Keratinocyte (primary cell): ENCODE results near the gene PRKAG2. TPM values are rescaled to one million over a fixed set of nuclear protein-coding genes. Genes with fewer than 3 reads are reported as not detected.

Experiments used
- DNase-seq: peaks from one replicate; pipeline ENCODE4 v3.0.0-alpha.2; 2011; ENCODE audit warnings: low read depth, missing footprints, low spot score
- FAIRE-seq: peaks from 2 replicates; lab custom pipeline; 2011; peaks lifted over from hg19 to GRCh38; lab: Jason Lieb, UNC
- H2AFZ ChIP-seq: 2 replicates; pipeline ENCODE4 v1.6.0; 2012; ENCODE audit warnings: low read length, control low read depth, inconsistent platforms; ENCODE audit not compliant: control insufficient read depth
- H3K27ac ChIP-seq: 2 replicates; pipeline ENCODE4 v1.5.1; 2011; ENCODE audit warnings: low read length; ENCODE audit not compliant: control insufficient read depth, insufficient read depth
- H3K27me3 ChIP-seq: 3 replicates; pipeline ENCODE4 v1.6.0; 2011; ENCODE audit warnings: low read length; ENCODE audit not compliant: control insufficient read depth, insufficient read depth; ENCODE audit errors: extremely low read depth
- H3K36me3 ChIP-seq, 2 experiments: 2 replicates in 1 of 2; 3 replicates in 1 of 2; pipeline ENCODE4 v1.5.1; 2011; ENCODE audit warnings: low read length in 2 of 2, mild to moderate bottlenecking in 1 of 2; ENCODE audit not compliant: control insufficient read depth in 2 of 2, insufficient read depth in 2 of 2; ENCODE audit errors: extremely low read depth in 1 of 2
- H3K4me1 ChIP-seq: 3 replicates; pipeline ENCODE4 v1.5.1; 2011; ENCODE audit warnings: low read length; ENCODE audit not compliant: control insufficient read depth, insufficient read depth; ENCODE audit errors: extremely low read depth
- H3K4me2 ChIP-seq: 3 replicates; pipeline ENCODE4 v1.6.0; 2011; ENCODE audit warnings: low read depth, low read length; ENCODE audit not compliant: control insufficient read depth, insufficient read depth; ENCODE audit errors: extremely low read depth
- H3K4me3 ChIP-seq, 3 experiments: fragments of 200-600 bp in 1 of 3; sonication (generic) in 1 of 3; 2 replicates in 2 of 3; 3 replicates in 1 of 3; pipeline ENCODE4 v1.5.1; 2011 to 2016; ENCODE audit warnings: low read length in 3 of 3, mild to moderate bottlenecking in 3 of 3, control low read depth in 2 of 3, inconsistent platforms in 1 of 3, low read depth in 1 of 3, mixed read lengths in 1 of 3, mixed run types in 1 of 3, moderate library complexity in 1 of 3; ENCODE audit not compliant: control insufficient read depth in 2 of 3, insufficient read depth in 2 of 3; ENCODE audit errors: extremely low read depth in 1 of 3
- H3K79me2 ChIP-seq: 2 replicates; pipeline ENCODE4 v1.6.0; 2012; ENCODE audit warnings: low read length; ENCODE audit not compliant: control insufficient read depth, insufficient read depth
- H3K9ac ChIP-seq: 3 replicates; pipeline ENCODE4 v1.6.0; 2011; ENCODE audit warnings: low read length; ENCODE audit not compliant: control insufficient read depth, insufficient read depth; ENCODE audit errors: extremely low read depth
- H3K9me1 ChIP-seq: 3 replicates; pipeline ENCODE4 v1.6.0; 2011; ENCODE audit warnings: low read length; ENCODE audit not compliant: control insufficient read depth, insufficient read depth; ENCODE audit errors: extremely low read depth
- H3K9me3 ChIP-seq: 2 replicates; pipeline ENCODE4 v1.5.1; 2012; ENCODE audit warnings: low read depth, low read length; ENCODE audit not compliant: control insufficient read depth
- H4K20me1 ChIP-seq: 3 replicates; pipeline ENCODE4 v1.6.0; 2011; ENCODE audit warnings: low read length; ENCODE audit not compliant: control insufficient read depth, insufficient read depth; ENCODE audit errors: extremely low read depth
- CTCF ChIP-seq, 3 experiments: IDR thresholded peaks in 1 of 3; conservative IDR thresholded peaks in 1 of 3; optimal IDR thresholded peaks in 1 of 3; 2 replicates in 2 of 3; 3 replicates in 1 of 3; pipeline versions ENCODE3 to v1.5.1; 2011; ENCODE audit warnings: low read length in 3 of 3, mild to moderate bottlenecking in 3 of 3, moderate library complexity in 2 of 3, control low read depth in 1 of 3, inconsistent platforms in 1 of 3; ENCODE audit not compliant: insufficient read depth in 2 of 3; ENCODE audit errors: extremely low read depth in 1 of 3
- EZH2 ChIP-seq: IDR thresholded peaks from one replicate; pipeline ENCODE4 v1.6.1; 2012; ENCODE audit warnings: inconsistent platforms, mild to moderate bottlenecking, low read length, moderate library complexity
- dilution Hi-C: fragments of 300-500 bp; cut with MboI; formaldehyde crosslinking; loops from one replicate; pipeline ENCODE4 v1.7.0; 2020; ENCODE audit warnings: low sequenced_read_pairs; ENCODE audit not compliant: extremely low pct_ligation_motif_present
- polyA plus RNA-seq, 5 experiments: library from polyadenylated mRNA; depleted of rRNA in 3 of 5; stranded (reverse) in 3 of 5; stranded (forward) in 1 of 5; unstranded in 1 of 5; fragments of >200 nt; gene quantifications; 1 replicate in 1 of 5; 2 replicates in 3 of 5; 3 replicates in 1 of 5; pipeline versions ENCODE4 v1.2.1 to v1.2.3, GENCODE V29; 2011 to 2012; ENCODE audit warnings: missing spikeins in 2 of 5, low read depth in 1 of 5, low replicate concordance in 1 of 5

Gene PRKAG2
- polyA plus RNA-seq, 1 donor (not counting 4 experiments of a cell fraction or from before 2014, with no cell fraction given) = 39.5 TPM

DNA sequence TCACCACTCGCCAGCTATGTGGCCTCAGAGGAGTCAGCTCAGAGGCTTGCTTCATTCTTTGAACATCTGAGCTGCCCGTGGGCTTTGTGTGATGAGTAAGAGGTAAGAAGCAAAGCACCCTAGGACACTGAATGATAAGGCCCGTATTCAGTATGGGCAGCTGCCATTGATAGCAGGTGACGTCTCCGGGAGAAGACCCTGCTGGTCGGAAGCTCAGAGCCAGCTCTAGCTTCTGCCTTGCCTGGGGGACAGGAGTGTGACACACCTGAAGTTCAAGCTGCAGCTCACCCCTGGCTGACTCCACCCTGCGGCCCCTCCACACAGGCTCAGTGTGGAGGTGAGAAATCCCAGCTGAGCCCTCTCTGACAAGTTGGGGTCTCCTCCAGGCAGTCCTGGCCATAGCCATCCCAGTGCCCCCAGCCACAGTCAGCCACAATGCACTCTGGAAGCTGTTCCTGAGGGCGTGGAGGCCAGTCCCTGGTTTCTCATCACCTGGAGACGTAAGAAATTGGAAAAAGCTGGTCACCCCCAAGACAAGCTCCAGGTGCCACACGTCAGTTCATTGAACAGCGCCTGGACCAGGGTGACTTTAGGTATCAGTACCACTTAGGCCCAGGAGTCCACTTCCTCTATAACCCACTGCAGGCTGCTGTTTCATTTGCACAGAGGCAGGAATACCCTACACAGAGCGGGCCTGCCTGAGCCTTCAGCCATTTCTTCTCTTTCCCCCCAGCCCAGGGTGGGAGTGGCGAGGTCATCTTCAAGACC is 192.3 kb downstream of the PRKAG2 start:
- no peak for FAIRE-seq
- dilution Hi-C loops = no loop called here
- Histone ChIP-seq H3K36me3 (no peaks in the 10 kb centered on the region), H2AFZ (no peak overlapping the region), H3K4me2 (no peak overlapping the region), H3K4me1 (peaks cover 41% of the 10 kb centered on the region), H3K9me1 (no peaks in the 10 kb centered on the region), H3K9ac (no peak overlapping the region), H3K27ac (no peak overlapping the region), H3K27me3 (no peaks in the 10 kb centered on the region), H4K20me1 (no peaks in the 10 kb centered on the region), H3K4me3 (no peak overlapping the region), H3K79me2 (no peaks in the 10 kb centered on the region), H3K9me3 (no peaks in the 10 kb centered on the region)
- TF ChIP-seq CTCF (optimal IDR thresholded peaks at IDR 0.05 in 1 of 3, IDR thresholded peaks at IDR 0.05 in 1 of 3, conservative IDR thresholded peaks at IDR 0.05 in 1 of 3; ENCODE audit: extremely low read depth in 1 of 3, insufficient read depth in 2 of 3, low read length in 3 of 3) (no peak), EZH2 (no peak)
- no peak for DNase-seq

GRCh38 chr7:151683615-151684407 is 193.1 kb downstream of the PRKAG2 start:
- Histone ChIP-seq H3K27me3 (no peaks in the 10 kb centered on the region), H3K4me2 (no peak overlapping the region), H3K9me3 (no peaks in the 10 kb centered on the region), H3K4me1 (peaks cover 36% of the 10 kb centered on the region), H3K9me1 (no peaks in the 10 kb centered on the region), H3K79me2 (no peaks in the 10 kb centered on the region), H2AFZ (no peak overlapping the region), H3K36me3 (no peaks in the 10 kb centered on the region), H3K9ac (no peak overlapping the region), H3K4me3 (no peak overlapping the region), H3K27ac (no peak overlapping the region), H4K20me1 (no peaks in the 10 kb centered on the region)
- no peak for DNase-seq
- FAIRE-seq = no peak
- no peak for TF ChIP-seq CTCF (optimal IDR thresholded peaks at IDR 0.05 in 1 of 3, IDR thresholded peaks at IDR 0.05 in 1 of 3, conservative IDR thresholded peaks at IDR 0.05 in 1 of 3; ENCODE audit: extremely low read depth in 1 of 3, insufficient read depth in 2 of 3, low read length in 3 of 3)
- no peak for TF ChIP-seq EZH2
- dilution Hi-C loops = no loop called here
